Naive B cell (primary cell): ENCODE measurements around the gene FSD1. TPM values are rescaled to one million over a fixed set of nuclear protein-coding genes. Genes with fewer than 3 reads are reported as not detected.

Source experiments
- ATAC-seq, 2 donors: fragments of 150-1000 bp; cut with Tn5 transposase; 2 replicates each; pipeline ENCODE4 v1.10.0; 2021; ENCODE audit warnings: low read depth in 2 of 2, mild to moderate bottlenecking in 2 of 2, moderate library complexity in 2 of 2
- DNase-seq: peaks from one replicate; pipeline ENCODE4 v3.0.0; 2022
- H3K27ac Mint-ChIP-seq, 6 donors: one replicate each; pipeline ENCODE4 v1.8.0; 2020 to 2022; ENCODE audit warnings: mild to moderate bottlenecking in 6 of 6, mixed read lengths in 6 of 6, moderate library complexity in 5 of 6, inconsistent platforms in 2 of 6
- H3K27me3 Mint-ChIP-seq, 3 donors: one replicate each; pipeline ENCODE4 v1.8.0; 2021 to 2022; ENCODE audit warnings: mixed read lengths in 3 of 3, mild to moderate bottlenecking in 1 of 3
- H3K36me3 Mint-ChIP-seq, 2 donors: one replicate each; pipeline ENCODE4 v1.8.0; 2020 to 2022; ENCODE audit warnings: mixed read lengths in 2 of 2, inconsistent platforms in 1 of 2, mild to moderate bottlenecking in 1 of 2
- H3K4me1 Mint-ChIP-seq, 3 donors: one replicate each; pipeline ENCODE4 v1.8.0; 2020 to 2022; ENCODE audit warnings: mixed read lengths in 3 of 3, inconsistent platforms in 1 of 3, mild to moderate bottlenecking in 1 of 3, moderate library complexity in 1 of 3
- H3K4me3 Mint-ChIP-seq, 8 donors: one replicate each; pipeline ENCODE4 v1.8.0; 2020 to 2022; ENCODE audit warnings: mild to moderate bottlenecking in 8 of 8, mixed read lengths in 8 of 8, moderate library complexity in 8 of 8, inconsistent platforms in 2 of 8
- H3K9me3 Mint-ChIP-seq, 7 donors: one replicate each; pipeline ENCODE4 v1.8.0; 2020 to 2022; ENCODE audit warnings: mixed read lengths in 7 of 7, mild to moderate bottlenecking in 5 of 7, inconsistent platforms in 2 of 7, moderate library complexity in 1 of 7
- polyA plus RNA-seq, 6 donors: library from polyadenylated mRNA; unstranded; fragments of 300-500 nt; fragmentation: Illumina TruSeq; gene quantifications; one replicate each; pipeline ENCODE4 v1.2.3, GENCODE V29; 2021; ENCODE audit warnings: low read depth in 6 of 6

FSD1 gene
- 1 to 10 TPM in 3 of 6 donors, under 1 TPM in 1, not detected in 2; 1.00 to 1.6 (median 1.3) TPM for polyA plus RNA-seq

DNA sequence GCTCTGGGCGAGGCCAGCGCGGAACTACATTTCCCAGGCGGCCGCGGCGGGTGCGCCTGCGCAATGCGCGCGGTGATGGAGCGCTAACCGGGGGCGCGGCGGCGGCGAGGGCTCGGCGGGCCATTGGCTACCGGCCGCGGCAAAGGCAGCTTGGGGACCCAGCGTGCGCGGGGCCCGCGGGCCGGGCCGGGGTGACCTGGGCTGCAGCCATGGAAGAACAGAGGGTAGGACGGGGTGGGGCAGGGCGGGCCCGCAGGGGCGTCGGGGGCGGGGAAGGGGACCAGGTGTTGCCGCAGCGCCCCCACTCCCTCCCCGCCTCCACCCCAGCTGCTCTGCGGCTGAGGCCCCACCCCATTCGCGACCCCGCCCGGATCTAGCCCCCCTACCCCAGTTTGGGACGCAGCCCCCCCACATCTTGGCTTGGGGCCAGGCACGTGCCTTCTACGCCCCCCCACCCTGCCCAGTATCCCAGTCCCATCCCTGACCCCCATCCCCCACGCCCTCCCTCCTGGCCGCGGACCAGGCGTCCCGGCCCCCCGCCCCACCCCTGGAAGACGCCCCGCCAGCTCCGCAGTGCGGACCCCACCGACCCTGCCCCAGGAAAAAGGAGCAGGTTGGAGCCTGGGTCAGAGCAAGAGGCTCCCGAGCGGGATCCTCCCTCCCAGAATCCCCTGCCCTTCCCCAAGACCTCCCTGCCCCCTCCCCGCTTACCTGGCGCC lies at the start of gene FSD1:
Gene FSD1, plus strand, starts transcription at position 61 of the 719 bp plus-strand sequence. Its CDS starts 149 bp downstream, at position 210.
- H3K27ac Mint-ChIP-seq: peak within 1 kb of the TSS in 2 of 6 donors; percentile 33 to 51
- H3K4me1 Mint-ChIP-seq: peaks cover 0 to 15% (median 12%) of the 10 kb centered on the region in 3 donors
- no peaks in the 10 kb centered on the region for H3K9me3 Mint-ChIP-seq
- H3K36me3 Mint-ChIP-seq: no peaks in the 10 kb centered on the region
- peak; percentile 92 to 97 for ATAC-seq
- DNase-seq: peak; percentile 47
- H3K4me3 Mint-ChIP-seq: peak within 1 kb of the TSS; percentile 24 to 77 (median 70)
- peaks cover 0 to 17% (median 13%) of the 10 kb centered on the region in 3 donors for H3K27me3 Mint-ChIP-seq

DNA sequence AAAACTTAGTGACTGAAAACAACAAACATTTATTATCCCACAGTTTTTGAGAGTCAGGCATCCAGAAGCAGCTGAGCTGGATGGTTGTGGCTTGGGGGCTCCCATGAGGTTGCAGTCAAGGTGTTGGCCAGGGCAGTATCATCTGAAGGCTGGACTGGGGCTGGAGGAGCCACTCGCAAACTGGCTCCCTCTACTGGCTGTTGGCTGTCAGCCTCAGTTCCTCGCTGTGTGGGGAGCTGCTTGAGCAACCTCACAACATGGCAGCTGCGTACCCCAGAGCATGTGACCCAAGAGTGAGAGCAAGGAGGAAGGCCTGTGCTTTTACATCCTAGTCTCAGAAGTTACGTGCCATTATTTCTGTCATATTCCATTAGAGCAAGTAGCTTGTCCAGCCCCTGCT lies 47.8 kb upstream of the FSD1 start:
- Mint-ChIP-seq H3K4me1 (peaks cover 6 to 12% (median 10%) of the 10 kb centered on the region in 3 donors), H3K9me3 (peaks cover 0 to 6% (median 2%) of the 10 kb centered on the region in 7 donors), H3K27ac (no peak overlapping the region), H3K4me3 (no peak overlapping the region), H3K27me3 (no peaks in the 10 kb centered on the region), H3K36me3 (peaks cover 11% of the 10 kb centered on the region in 2 donors)
- ATAC-seq: no peak
- no peak for DNase-seq

DNA sequence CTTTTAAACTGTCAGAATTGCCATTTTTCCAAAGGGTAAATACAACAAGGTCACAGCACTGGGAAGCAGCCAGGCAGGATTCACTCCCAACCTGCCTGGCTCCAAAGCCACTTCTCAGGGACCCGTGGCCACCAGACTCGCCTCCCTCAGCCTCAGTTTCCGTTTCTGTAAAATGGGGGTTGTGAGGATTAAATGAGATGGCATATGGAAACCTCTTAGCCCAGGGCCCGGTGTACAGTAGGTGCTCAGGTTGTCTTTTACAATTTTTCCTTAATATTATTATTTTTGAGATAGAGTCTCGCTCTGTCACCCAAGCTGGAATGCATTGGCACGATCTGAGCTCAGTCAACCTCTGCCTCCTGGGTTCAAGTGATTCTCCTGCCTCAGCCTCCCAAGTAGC lies 47.4 kb upstream of the FSD1 start:
- DNase-seq (no peak), ATAC-seq (no peak)
- H3K27me3 Mint-ChIP-seq: no peaks in the 10 kb centered on the region
- peaks cover 0 to 6% (median 2%) of the 10 kb centered on the region in 7 donors for H3K9me3 Mint-ChIP-seq
- H3K4me3 Mint-ChIP-seq: no peak overlapping the region
- no peak overlapping the region for H3K27ac Mint-ChIP-seq
- H3K4me1 Mint-ChIP-seq: peaks cover 6 to 12% (median 10%) of the 10 kb centered on the region in 3 donors
- H3K36me3 Mint-ChIP-seq: peaks cover 11% of the 10 kb centered on the region in 2 donors

DNA sequence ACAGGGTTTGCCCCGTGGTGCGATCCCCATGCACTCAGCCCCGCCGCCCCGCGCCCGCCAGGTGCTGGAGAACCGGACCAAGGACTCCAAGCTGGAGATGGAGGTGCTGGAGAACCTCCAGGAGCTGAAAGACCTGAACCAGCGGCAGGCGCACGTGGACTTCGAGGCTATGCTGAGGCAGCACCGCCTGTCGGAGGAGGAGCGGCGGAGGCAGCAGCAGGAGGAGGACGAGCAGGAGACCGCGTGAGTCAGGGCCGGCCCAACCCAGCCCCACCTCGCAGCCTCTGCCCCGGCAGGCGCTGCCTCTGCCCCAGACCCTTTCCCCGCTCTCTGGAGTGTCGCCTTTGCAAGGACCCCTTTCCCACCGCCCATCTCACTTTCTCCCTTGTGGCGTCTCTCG lies 46.2 kb upstream of the FSD1 start:
- Mint-ChIP-seq H3K36me3 (peaks cover 11% of the 10 kb centered on the region in 2 donors), H3K27ac (no peak overlapping the region), H3K4me1 (peaks cover 6 to 12% (median 10%) of the 10 kb centered on the region in 3 donors), H3K9me3 (peaks cover 0 to 6% (median 2%) of the 10 kb centered on the region in 7 donors), H3K4me3 (no peak overlapping the region), H3K27me3 (no peaks in the 10 kb centered on the region)
- no peak for ATAC-seq
- DNase-seq: no peak

DNA sequence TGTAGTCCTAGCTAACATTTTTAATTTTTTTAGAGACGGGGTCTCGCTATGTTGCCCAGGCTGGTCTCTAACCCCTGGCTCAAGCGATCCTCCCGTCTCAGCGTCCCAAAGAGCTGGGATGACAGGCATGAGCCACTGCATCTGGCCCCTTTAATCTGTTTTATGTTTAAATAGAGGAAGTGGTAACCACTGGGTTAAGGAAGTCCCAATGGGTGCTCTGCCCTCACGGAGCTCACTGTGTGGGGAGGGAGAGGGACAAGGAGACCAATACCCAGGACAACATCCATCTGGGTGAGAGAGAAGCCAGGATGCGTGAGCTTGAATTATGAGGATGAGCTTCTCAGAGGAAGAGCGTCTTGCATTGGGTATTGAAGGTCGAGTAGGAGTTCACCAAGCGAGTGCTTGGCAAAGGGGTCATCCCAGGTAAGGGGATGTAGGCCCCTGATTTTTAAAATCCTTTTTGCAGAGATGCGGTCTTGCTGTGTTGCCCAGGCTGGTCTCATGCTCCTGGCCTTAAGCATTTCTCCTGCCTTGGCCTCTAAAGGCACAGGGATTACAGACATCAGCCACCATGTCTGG lies 43.7 kb upstream of the FSD1 start:
- peak overlapping the region in 1 of 8 donors; percentile 75 for H3K4me3 Mint-ChIP-seq
- H3K27me3 Mint-ChIP-seq: no peaks in the 10 kb centered on the region
- peak overlapping the region in 3 of 6 donors; percentile 4 to 97 (median 47) for H3K27ac Mint-ChIP-seq
- peaks cover 4 to 10% (median 5%) of the 10 kb centered on the region in 3 donors for H3K4me1 Mint-ChIP-seq
- peak; percentile 55 to 68 for ATAC-seq
- DNase-seq: no peak
- H3K9me3 Mint-ChIP-seq: peaks cover 0 to 2% (median 0%) of the 10 kb centered on the region in 7 donors
- peaks cover 0 to 4% of the 10 kb centered on the region in 2 donors for H3K36me3 Mint-ChIP-seq

DNA sequence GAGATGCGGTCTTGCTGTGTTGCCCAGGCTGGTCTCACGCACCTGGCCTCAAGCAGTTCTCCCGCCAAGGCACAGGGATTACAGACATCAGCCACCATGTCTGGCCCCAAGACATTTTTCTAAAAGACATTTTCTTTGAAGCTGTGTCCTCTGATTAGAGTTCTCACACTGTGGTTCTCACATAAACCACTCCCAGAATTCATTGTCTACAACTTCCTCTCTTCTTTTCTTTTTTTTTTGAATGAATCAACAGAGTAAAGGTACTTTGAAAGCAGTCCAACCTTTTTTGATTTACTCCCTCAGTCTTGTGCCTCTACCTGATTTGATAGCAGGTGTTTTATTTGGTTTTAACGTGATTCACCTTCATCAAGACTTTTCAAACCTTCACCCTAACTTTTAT lies 39.6 kb upstream of the FSD1 start:
- Mint-ChIP-seq H3K4me3 (no peak overlapping the region), H3K27me3 (no peaks in the 10 kb centered on the region), H3K27ac (peak overlapping the region in 2 of 6 donors; percentile 13 to 80), H3K36me3 (peaks cover 9 to 23% of the 10 kb centered on the region in 2 donors), H3K4me1 (peaks cover 15 to 23% (median 21%) of the 10 kb centered on the region in 3 donors), H3K9me3 (no peaks in the 10 kb centered on the region)
- ATAC-seq (no peak), DNase-seq (no peak)

DNA sequence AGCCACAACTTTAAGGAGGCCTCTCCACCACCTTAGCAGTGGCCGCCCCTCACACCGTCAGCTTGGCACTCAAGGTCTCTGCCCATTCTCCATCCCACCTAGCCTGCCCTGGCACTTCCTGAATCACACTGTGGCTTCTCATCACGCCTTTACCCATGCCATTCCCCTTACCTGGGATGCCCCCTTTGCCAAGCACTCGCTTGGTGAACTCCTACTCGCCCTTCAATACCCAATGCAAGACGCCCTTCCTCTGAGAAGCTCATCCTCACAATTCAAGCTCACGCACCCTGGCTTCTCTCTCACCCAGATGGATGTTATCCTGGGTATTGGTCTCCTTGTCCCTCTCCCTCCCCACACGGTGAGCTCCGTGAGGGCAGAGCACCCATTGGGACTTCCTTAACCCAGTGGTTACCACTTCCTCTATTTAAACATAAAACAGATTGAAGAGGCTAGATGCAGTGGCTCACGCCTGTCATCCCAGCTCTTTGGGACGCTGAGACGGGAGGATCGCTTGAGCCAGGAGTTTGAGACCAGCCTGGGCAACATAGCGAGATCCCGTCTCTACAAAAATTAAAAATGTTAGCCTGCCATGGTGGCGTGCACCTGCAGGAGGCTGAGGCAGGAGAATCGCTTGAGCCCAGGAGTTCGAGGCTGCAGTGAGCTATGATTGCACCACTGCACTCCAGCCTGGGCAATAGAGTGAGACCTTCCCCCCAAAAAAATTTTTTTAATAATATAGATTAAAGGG lies 38.0 kb upstream of the FSD1 start:
- DNase-seq: no peak
- H3K36me3 Mint-ChIP-seq: peaks cover 9 to 23% of the 10 kb centered on the region in 2 donors
- peaks cover 11 to 17% (median 15%) of the 10 kb centered on the region in 3 donors for H3K4me1 Mint-ChIP-seq
- peak overlapping the region in 1 of 8 donors; percentile 21 for H3K4me3 Mint-ChIP-seq
- H3K9me3 Mint-ChIP-seq: no peaks in the 10 kb centered on the region
- H3K27me3 Mint-ChIP-seq: no peaks in the 10 kb centered on the region
- peak; percentile 24 to 27 for ATAC-seq
- H3K27ac Mint-ChIP-seq: peak overlapping the region in 5 of 6 donors; percentile 7 to 92 (median 46)

DNA sequence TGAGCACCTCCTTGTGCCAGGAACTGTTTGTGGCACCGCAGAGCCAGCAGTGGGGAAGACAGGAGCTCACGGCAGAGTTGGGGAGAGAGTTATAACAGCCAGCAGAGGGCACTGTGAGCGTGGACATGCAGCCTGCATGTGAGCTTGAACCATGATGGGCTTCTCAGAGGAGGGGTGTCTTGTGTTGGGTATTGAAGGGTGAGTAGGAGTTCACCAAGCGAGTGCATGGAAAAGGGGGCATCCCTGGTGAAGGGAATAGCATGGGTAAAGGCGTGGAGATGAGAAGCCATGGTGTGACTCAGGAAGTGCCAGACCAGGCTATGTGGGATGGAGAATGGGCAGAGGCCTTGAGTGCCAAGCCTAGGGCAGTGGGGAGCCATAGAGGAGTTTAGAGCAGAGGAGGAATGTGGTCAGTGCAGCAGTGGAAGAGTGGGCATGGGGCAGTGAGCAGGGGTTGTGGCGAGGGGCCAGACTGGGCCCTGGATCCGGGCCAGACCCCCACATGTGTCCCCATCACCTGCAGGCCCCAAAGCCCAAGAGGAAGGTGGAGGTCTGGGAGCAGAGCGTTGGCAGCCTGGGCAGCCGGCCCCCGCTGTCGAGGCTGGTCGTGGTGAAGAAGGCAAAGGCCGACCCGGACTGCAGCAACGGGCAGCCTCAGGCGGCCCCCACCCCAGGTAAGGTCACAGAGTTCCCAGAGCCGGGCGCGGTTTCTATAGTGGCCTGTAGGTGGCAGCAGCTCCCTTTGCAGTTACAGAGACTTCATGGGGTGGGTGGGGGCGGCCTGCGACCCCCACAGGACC lies 37.1 kb upstream of the FSD1 start:
- peak overlapping the region in 2 of 8 donors; percentile 35 to 72 for H3K4me3 Mint-ChIP-seq

DNA sequence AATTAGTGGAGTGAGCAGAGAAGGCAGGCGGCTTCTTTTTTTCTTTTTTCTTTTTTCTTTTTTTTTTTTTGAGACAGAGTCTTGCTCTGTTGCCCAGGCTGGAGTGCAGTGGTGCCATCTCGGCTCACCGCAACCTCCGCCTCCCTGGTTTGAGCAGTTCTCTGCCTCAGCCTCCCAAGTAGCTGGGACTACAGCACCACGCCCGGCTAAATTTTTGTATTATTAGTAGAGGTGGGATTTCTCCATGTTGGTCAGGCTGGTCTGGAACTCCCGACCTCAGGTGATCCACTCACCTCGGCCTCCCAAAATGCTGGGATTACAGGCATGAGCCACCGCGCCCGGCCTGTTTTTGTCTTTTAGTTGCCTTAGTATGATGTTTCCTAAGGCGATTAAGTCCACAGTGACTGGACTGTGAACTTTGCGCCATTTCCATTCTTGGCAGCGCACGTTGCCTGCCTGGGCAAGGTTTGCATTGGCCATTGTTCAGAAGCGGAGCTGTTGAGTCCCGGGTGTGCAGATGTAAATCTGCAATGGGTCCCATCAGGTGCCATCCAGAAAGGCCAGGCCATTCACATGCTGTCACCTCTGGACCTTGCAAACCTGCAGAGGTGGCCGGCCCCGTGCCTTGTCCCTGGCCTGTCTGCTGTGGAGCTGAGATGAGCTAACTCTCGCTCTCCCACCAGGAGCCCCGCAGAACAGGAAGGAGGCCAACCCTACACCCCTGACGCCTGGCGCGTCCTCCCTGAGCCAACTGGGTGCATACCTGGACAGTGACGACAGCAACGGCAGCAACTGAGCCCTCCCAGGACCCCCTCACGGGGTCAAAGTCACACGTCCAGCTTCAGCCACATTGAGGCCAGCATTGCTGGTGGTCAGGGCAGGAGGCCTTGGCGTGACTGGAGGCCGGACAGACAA lies 36.2 kb upstream of the FSD1 start:
- Mint-ChIP-seq H3K4me1 (peaks cover 11 to 17% (median 15%) of the 10 kb centered on the region in 3 donors), H3K36me3 (peaks cover 9 to 23% of the 10 kb centered on the region in 2 donors), H3K4me3 (no peak overlapping the region), H3K9me3 (no peaks in the 10 kb centered on the region), H3K27me3 (no peaks in the 10 kb centered on the region), H3K27ac (peak overlapping the region in 3 of 6 donors; percentile 1 to 98 (median 29))
- ATAC-seq: no peak
- DNase-seq: no peak

More for the DNA sequence above, 37.1 kb upstream of the FSD1 start:
- DNase-seq (peak; percentile 59), ATAC-seq (peak; percentile 67 to 74)
- no peaks in the 10 kb centered on the region for H3K27me3 Mint-ChIP-seq
- H3K36me3 Mint-ChIP-seq: peaks cover 9 to 23% of the 10 kb centered on the region in 2 donors
- peaks cover 11 to 17% (median 15%) of the 10 kb centered on the region in 3 donors for H3K4me1 Mint-ChIP-seq
- peak overlapping the region in 3 of 6 donors; percentile 1 to 98 (median 60) for H3K27ac Mint-ChIP-seq
- no peaks in the 10 kb centered on the region for H3K9me3 Mint-ChIP-seq

DNA sequence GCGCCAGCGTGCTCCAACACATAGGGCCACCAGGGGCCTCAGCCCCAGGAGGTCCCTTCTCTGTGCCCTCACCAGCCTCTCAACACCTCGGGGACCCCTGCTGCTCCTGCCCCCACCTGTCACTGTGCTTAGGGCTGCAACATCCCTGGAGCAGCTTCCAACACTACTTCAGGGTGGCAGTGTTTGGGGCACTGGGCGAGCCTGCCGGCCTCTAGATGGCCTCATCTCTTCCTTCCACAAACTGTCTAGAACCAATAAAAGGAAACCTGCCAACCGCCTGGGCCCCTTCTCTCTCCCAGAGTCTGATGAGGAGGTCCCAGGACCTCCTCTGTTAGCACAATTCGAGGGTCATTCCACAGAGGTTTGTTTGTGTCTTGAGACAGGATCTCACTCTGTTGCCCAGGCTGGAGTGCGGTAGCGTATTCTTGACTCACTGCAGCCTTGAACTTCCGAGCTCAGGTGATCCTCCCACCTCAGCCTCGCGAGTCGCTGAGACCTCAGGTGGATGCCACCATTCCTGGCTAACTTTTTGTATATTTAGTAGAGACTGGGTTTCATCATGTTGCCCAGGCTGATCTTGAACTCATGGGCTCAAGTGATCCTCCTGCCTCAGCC lies 35.5 kb upstream of the FSD1 start:
- peak overlapping the region in 1 of 8 donors; percentile 10 for H3K4me3 Mint-ChIP-seq
- H3K4me1 Mint-ChIP-seq: peaks cover 11 to 17% (median 15%) of the 10 kb centered on the region in 3 donors
- ATAC-seq: no peak
- no peaks in the 10 kb centered on the region for H3K9me3 Mint-ChIP-seq
- H3K27me3 Mint-ChIP-seq: no peaks in the 10 kb centered on the region
- no peak for DNase-seq
- H3K27ac Mint-ChIP-seq: peak overlapping the region in 2 of 6 donors; percentile 37 to 85
- peaks cover 9 to 23% of the 10 kb centered on the region in 2 donors for H3K36me3 Mint-ChIP-seq

DNA sequence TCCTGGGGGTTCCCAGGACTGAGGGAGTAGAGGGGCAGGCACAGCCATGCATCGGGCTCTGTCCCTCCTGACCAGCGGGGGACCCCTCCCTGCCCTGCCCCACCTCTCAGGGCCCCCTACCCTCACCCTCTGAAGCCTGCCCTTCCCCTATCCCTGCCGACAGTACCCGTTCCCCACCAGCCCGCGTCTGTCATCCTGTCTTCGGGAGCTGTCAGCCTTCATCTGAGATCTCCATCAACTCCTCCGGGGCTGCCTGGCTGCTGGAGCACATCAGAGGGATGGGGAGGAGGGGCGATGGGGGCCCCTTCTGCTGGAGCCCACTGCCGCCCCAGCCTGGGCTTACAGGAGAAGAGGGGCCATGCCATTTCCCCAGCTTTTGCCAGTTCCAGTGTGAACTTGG lies 31.5 kb upstream of the FSD1 start:
- Mint-ChIP-seq H3K36me3 (peaks cover 0 to 7% of the 10 kb centered on the region in 2 donors), H3K4me3 (no peak overlapping the region), H3K27ac (no peak overlapping the region), H3K27me3 (peaks cover 0 to 6% (median 0%) of the 10 kb centered on the region in 3 donors), H3K4me1 (no peaks in the 10 kb centered on the region), H3K9me3 (no peaks in the 10 kb centered on the region)
- ATAC-seq (no peak), DNase-seq (no peak)
